ENCODE data around the gene MLXIP.
"Not testable (repeated sequence)": the region's sequence is repeated elsewhere in the genome, so short reads cannot be mapped to it uniquely, and the experiment has no call there.

The MLXIP gene

DNA sequence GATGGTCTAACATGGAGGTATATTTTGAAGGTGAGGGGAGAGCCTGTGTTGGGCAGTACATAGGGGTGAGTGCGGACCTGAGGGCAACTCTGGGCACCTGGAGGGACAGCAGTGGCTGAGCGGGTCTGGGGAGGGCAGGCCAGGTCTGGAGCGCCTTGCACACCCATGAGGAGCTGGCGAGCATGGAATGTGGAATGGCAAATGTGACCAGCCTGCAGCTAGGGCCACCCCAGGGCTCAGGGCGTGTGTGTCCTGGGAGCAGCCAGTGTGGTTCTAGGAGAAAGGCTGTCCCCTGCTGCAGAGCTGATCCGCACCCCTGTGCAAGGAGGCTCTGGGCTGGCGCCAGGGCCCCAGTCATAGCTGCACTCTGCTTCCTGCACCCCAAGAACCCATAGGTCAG is 32.4 kb upstream of the MLXIP start:
- no peak for ATAC-seq
- no peak overlapping the region for H3K4me3 Mint-ChIP-seq
- no peak for DNase-seq
- H3K9me3 Mint-ChIP-seq = no peaks in the 10 kb centered on the region
- H3K4me1 Mint-ChIP-seq = no peaks in the 10 kb centered on the region
- H3K36me3 Mint-ChIP-seq (ENCODE audit: low read depth) = peaks cover 2% of the 10 kb centered on the region
- H3K27me3 Mint-ChIP-seq = no peaks in the 10 kb centered on the region
- no peak overlapping the region for H3K27ac Mint-ChIP-seq

DNA sequence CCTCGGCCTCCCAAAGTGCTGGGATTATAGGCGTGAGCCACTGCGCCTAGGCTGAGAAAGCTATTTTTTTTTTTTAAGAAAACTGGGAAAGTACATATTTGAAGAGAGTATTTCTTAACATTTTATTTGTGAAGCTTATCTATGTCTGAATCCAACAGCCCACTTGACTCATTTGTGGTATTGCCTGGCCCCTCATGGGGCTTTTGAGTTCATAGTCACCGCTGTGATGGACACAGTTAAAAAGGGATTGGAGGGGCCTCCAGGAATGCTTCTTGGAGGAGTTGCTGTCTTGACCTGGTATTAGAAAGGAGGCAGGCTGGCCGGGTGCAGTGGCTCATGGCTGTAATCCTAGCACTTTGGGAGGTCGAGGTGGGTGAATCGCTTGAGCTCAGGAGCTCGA is 30.4 kb upstream of the MLXIP start:
- DNase-seq = no peak

DNA sequence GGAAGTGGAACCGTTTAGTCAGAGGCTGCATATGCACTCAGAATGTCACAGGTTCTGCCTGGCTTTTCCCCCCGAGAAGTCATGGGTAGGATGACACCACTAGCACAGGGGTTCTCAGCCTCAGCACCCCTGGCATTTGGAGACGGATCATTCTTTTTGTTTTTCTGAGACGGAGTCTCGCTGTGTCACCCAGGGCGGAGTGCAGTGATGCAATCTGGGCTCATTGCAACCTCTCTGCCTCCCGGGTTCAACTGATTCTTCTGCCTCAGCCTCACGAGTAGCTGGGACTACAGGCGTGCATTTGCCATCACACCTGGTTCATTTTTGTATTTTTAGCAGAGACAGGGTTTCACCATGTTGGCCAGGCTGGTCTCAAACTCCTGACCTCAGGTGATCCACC is 28.7 kb upstream of the MLXIP start:
- no peak overlapping the region for H3K4me3 Mint-ChIP-seq

More for the DNA sequence above, 30.4 kb upstream of the MLXIP start:
- Mint-ChIP-seq H3K9me3 (no peaks in the 10 kb centered on the region), H3K4me1 (no peaks in the 10 kb centered on the region), H3K27me3 (no peaks in the 10 kb centered on the region), H3K36me3 (ENCODE audit: low read depth) (peaks cover 2% of the 10 kb centered on the region), H3K4me3 (no peak overlapping the region), H3K27ac (no peak overlapping the region)
- ATAC-seq = no peak

DNA sequence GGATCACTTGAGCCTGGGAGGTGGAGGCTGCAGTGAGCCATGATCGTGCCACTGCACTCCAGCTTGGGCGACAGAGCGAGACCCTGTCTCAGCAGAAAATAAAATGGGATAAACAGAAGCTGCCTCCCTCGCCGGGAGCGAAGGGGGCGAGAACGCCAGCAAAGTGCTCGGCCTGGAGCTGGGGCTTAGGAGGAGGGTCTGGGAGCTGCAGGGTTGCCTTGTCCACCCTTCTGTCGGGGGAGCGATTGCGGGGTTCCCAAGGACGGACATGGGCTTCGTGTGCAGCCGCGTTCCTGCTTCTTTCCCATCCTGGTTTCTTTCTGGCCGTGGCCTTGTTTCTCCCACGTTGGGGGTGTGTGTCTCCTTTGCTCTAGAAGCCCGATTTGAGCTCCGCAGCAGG is 27.9 kb upstream of the MLXIP start:
- Mint-ChIP-seq H3K4me1 (peaks cover 3% of the 10 kb centered on the region), H3K27me3 (no peaks in the 10 kb centered on the region), H3K9me3 (no peaks in the 10 kb centered on the region), H3K36me3 (ENCODE audit: low read depth) (peaks cover 1% of the 10 kb centered on the region), H3K27ac (no peak overlapping the region), H3K4me3 (no peak overlapping the region)
- DNase-seq (no peak), ATAC-seq (no peak)

More for the DNA sequence above, 28.7 kb upstream of the MLXIP start:
- no peaks in the 10 kb centered on the region for H3K27me3 Mint-ChIP-seq
- H3K27ac Mint-ChIP-seq = no peak overlapping the region
- H3K4me1 Mint-ChIP-seq = peaks cover 3% of the 10 kb centered on the region
- H3K9me3 Mint-ChIP-seq = no peaks in the 10 kb centered on the region
- ATAC-seq = no peak
- peaks cover 2% of the 10 kb centered on the region for H3K36me3 Mint-ChIP-seq (ENCODE audit: low read depth)
- no peak for DNase-seq

DNA sequence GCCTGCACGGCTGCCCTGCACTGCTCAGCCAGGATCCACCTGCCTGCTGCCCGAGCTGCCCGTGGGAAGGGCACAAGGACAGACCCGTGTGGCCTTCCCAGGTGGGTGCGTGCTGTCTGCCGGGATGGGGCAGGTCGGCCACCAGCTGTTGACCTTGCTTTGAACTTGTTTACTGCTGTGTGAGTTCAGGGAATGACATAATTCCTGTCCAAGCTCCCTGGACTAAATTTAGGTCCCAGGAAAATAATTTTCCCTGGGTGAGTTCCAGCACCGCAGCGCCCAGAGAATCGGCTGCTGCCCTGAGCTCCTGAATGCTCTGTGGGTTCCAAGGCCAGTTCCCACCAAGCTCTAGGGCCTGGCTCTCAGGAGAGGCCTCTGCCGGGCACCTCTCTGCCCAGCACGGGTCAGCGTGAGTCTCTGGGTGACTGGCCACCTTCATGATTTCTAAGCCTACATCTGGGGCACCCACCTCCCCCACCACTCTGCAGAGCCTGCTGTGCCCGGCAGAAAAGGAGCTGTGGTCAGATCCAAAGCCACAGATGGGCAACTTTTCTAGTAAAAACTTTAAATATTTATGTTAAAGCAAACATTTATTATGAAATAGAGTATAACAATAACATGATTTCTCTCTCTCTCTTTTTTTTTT is 27.2 kb upstream of the MLXIP start:
- H3K9me3 Mint-ChIP-seq = no peaks in the 10 kb centered on the region
- H3K27ac Mint-ChIP-seq = no peak overlapping the region
- ATAC-seq (no peak), DNase-seq (no peak)
- peaks cover 3% of the 10 kb centered on the region for H3K4me1 Mint-ChIP-seq
- H3K36me3 Mint-ChIP-seq (ENCODE audit: low read depth) = peaks cover 1% of the 10 kb centered on the region
- no peak overlapping the region for H3K4me3 Mint-ChIP-seq
- H3K27me3 Mint-ChIP-seq = no peaks in the 10 kb centered on the region

DNA sequence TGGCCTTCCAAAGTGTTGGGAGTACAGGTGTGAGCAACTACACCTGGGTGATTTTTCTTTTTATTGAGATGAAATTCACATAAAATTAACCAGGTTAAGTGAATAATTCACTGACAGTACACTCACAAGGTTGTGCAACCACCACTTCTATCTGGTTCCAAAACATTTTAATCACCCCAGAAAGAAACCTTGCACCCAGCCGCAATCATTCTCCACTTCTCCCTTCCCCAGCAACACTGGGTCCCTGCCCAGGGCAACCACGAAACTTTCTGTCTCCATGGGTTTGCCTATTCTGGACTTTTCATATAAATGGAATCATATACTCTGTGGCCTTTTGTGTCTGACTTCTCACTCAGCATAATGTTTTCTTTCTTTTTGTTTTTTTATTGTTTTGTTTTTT is 26.3 kb upstream of the MLXIP start:
- ATAC-seq = no peak
- H3K36me3 Mint-ChIP-seq (ENCODE audit: low read depth) = peaks cover 1% of the 10 kb centered on the region
- no peaks in the 10 kb centered on the region for H3K9me3 Mint-ChIP-seq

DNA sequence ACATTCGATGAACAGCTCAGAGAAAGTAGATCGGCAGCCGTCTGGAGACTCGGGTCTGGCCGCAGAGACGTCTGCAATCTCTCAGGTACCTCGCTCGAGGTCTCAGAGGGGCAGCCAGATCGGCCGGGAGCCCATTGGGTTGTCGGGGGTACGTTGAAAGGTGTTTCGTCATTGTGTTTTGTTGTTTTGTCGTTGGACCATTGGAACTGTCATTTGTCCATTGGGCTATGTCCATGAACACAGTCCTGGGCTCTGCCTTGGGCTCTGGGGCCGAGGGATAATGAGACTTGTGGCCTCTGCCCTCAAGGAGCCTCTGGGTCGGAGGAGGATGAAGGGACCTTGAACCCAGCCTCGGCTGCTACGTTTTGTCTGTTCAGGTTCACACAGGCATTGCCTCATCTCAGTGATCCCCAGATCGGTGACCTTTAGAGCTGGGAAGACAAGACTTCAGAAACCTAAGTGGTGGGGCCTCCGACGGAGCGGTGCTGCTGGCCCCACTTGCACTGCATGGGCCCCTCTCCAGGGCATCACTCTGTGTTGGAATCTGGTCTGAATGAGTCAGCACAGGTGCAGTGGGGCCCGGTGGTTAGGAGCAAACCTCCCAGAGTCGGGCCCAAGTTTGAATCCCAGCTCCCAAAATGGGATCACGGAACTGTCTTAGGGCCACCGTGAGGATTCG is 23.6 kb upstream of the MLXIP start:
- Mint-ChIP-seq H3K4me1 (peaks cover 3% of the 10 kb centered on the region), H3K4me3 (no peak overlapping the region), H3K9me3 (no peaks in the 10 kb centered on the region), H3K27ac (no peak overlapping the region), H3K27me3 (no peaks in the 10 kb centered on the region), H3K36me3 (ENCODE audit: low read depth) (peaks cover 1% of the 10 kb centered on the region)
- no peak for ATAC-seq
- no peak for DNase-seq

More for the DNA sequence above, 26.3 kb upstream of the MLXIP start:
- peaks cover 3% of the 10 kb centered on the region for H3K4me1 Mint-ChIP-seq
- no peak overlapping the region for H3K4me3 Mint-ChIP-seq
- no peak overlapping the region for H3K27ac Mint-ChIP-seq
- no peak for DNase-seq
- no peaks in the 10 kb centered on the region for H3K27me3 Mint-ChIP-seq

DNA sequence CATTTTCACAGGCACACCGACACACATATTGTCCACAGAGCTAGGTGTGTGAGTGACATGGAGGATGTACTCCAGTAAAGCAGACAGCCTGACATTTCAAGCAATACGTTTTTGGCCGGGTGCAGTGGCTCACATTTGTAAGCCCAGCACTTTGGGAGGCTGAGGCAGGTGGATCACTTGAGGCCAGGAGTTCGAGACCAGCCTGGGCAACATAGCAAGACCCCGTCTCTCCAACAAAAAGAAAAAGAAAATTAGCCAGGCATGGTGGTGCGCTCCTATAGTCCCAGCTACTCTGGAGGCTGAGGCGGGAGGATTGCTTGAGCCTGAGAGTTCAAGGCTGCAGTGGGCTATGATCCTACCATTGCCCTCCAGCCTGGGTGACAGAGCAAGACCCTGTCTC is 22.1 kb upstream of the MLXIP start:
- ATAC-seq; H3K27ac Mint-ChIP-seq; H3K36me3 Mint-ChIP-seq (ENCODE audit: low read depth); H3K4me3 Mint-ChIP-seq; H3K27me3 Mint-ChIP-seq; H3K4me1 Mint-ChIP-seq; H3K9me3 Mint-ChIP-seq; DNase-seq: not testable (repeated sequence)

DNA sequence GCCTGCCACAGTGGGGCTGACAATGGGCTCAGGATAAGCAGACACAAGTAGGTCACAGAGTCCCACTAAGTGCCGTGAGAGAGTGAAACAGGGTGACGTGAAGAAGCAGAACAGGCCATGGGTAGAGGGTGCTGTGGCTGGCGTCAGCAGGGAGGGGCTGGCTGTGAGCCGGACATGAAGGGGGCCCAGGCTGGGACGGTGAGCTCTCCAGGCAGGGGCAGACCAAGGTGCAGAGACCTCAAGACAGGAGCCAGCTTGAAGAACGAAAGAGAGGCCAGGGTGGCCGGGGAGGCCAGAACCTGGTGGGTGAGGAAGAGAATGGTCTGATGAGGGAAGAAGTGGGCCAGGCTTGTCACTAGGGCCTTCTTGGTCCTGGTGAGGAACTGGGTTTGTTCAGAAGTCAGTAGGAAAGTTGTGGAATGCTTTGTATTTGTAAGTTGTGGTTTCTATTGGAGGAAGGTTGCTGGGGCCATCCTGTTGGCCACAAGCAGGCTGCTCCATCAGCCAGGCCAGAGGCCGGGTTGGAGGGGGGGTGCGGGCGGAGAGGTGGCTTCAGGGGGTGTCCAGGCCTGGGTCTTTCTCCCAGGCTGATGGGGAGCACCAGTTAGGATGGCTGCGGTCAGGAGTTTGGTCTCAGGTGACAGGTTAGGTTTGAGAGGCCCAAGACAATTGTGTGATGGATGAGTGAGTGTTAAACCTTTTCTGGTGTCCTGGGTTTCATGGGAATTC is 21.4 kb upstream of the MLXIP start:
- ATAC-seq = no peak
- Mint-ChIP-seq H3K27ac (no peak overlapping the region), H3K4me1 (peaks cover 3% of the 10 kb centered on the region), H3K36me3 (ENCODE audit: low read depth) (peaks cover 1% of the 10 kb centered on the region), H3K27me3 (no peaks in the 10 kb centered on the region), H3K9me3 (no peaks in the 10 kb centered on the region), H3K4me3 (no peak overlapping the region)
- DNase-seq = no peak

DNA sequence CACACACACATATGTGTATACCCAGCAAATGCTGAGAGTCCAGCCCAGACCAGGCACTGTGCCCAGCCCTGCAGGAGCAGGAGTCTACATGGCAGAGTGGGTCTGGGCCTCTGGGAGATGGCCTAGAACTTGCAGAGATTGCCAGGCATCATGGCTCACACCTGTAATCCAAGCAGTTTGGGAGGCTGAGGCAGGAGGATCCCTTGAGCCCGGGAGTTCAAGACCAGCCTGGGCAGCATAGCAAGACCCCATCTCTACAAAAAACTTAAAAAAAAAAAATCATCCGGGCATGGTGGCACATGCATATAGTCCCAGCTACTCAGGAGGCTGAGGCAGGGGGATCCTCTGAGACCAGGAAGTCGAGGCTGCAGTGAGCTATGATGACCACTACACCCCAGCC is 20.8 kb upstream of the MLXIP start:
- Mint-ChIP-seq H3K36me3 (ENCODE audit: low read depth) (peaks cover 1% of the 10 kb centered on the region), H3K4me1 (peaks cover 3% of the 10 kb centered on the region), H3K4me3 (no peak overlapping the region), H3K27ac (no peak overlapping the region), H3K27me3 (no peaks in the 10 kb centered on the region), H3K9me3 (no peaks in the 10 kb centered on the region)
- ATAC-seq (no peak), DNase-seq (no peak)

DNA sequence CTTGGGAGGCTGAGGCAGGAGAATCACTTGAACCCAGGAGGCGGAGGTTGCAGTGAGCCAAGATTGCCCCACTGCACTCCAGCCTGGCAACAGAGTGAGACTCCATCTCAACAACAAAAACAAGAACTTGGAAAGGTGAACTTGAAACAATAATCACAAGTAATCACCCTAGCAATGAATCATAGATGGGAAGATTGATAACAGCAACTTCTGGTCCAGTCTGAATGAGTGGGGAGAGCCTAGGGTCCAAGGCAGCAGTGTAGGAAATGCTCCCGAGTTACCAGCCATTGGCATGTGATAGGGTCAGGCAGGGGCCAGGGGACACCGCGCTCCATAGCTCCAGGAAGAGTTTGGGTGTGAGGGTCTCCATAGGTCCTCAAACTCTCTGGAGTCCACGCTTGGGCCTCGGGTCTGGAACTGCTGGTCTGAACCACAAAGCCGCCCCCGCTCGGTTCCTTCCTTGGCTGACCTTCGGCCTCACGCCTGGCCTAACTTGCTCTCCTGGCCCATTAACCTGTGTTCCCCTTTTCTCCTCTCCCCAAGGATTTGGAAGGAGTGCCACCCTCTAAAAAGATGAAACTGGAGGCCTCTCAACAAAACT is 19.9 kb upstream of the MLXIP start:
- DNase-seq = no peak
- Mint-ChIP-seq H3K27ac (no peak overlapping the region), H3K4me1 (peaks cover 12% of the 10 kb centered on the region), H3K4me3 (no peak overlapping the region), H3K27me3 (no peaks in the 10 kb centered on the region), H3K36me3 (ENCODE audit: low read depth) (peaks cover 1% of the 10 kb centered on the region), H3K9me3 (no peaks in the 10 kb centered on the region)
- no peak for ATAC-seq

DNA sequence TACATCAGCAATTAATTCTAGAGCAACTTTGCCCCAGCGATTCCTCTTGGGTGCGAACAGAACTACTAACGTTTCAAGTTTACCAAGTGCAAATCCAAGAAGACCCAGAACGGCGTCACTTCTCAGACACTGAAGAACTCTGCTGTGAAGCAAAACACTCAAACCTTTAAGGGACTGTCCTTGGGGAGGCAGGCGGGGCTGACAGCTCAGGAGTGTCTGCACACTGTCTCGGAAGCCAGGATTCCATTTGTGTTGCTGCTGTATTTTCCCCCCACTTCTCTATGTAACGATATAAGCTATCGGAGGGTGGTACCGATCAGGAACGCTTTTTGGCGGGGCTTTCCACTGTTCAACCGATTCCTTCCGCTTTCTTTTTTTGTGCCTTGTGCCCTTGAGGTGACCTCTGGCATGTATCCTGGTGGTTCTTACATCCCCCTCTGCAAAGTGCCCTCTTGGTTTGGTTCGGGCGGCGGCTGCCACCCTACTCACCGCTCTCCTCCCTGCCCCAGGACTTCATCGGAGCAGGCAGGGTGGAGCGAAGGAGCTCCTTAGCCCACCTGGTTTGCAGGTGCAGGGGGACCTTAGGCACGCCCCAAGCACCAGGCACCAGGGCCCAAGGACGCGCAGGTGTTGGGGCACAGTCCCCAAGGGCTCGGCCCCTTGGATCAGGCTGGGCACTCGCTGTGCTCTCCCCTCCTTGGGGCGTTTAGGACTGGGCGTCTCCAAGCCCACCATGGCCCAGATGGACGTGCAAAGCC is 19.2 kb upstream of the MLXIP start:
- Mint-ChIP-seq H3K27ac (no peak overlapping the region), H3K4me1 (peaks cover 13% of the 10 kb centered on the region), H3K4me3 (no peak overlapping the region), H3K36me3 (ENCODE audit: low read depth) (peaks cover under 1% of the 10 kb centered on the region), H3K9me3 (no peaks in the 10 kb centered on the region), H3K27me3 (no peaks in the 10 kb centered on the region)
- DNase-seq (no peak), ATAC-seq (no peak)

DNA sequence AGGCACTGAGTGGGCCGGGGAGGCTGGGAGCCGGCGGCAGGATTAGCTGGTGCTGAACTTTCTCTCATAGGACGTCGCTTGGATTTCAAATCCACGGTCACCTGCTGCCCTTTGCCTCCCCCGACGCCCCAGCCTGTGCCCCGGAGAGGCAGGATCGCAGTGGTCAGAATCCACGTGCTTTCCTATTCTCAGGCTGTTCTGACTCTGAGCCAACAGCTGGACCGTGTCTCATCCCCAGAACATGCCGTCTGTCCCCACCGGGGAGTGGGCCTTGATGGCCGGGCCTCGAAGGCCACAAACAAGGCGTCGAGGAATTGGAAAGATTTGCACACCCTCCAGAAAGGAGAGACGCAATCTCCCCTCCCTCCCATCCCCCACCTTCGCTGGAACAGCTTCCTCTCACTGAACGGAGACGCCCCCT is 18.5 kb upstream of the MLXIP start:
- DNase-seq (no peak), ATAC-seq (no peak)
- Mint-ChIP-seq H3K4me1 (peaks cover 12% of the 10 kb centered on the region), H3K9me3 (no peaks in the 10 kb centered on the region), H3K27me3 (no peaks in the 10 kb centered on the region), H3K36me3 (ENCODE audit: low read depth) (no peaks in the 10 kb centered on the region), H3K4me3 (no peak overlapping the region), H3K27ac (no peak overlapping the region)

DNA sequence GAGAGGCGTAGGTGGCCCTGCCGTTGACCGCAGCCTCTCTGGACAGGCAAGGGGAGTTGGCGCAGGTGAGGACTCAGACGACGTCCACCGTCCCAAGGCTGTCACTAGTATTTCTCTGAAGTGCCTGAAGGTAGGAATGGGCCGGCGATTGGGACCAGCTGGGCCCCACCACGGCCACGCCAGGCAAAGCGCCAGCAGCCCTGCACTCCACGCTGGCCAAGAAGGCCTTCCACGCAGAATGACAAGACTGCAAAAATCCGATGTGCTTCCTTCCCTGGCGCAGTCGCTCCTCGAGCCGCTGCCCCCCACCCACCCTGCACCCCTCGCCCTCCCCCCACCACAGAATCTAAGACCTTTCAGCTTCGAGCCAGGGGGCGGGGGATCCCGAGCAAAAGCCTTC is 17.3 kb upstream of the MLXIP start:
- H3K27ac Mint-ChIP-seq = no peak overlapping the region
- H3K36me3 Mint-ChIP-seq (ENCODE audit: low read depth) = no peaks in the 10 kb centered on the region
- H3K4me3 Mint-ChIP-seq = no peak overlapping the region
- no peak for ATAC-seq
- H3K9me3 Mint-ChIP-seq = no peaks in the 10 kb centered on the region
- peaks cover 12% of the 10 kb centered on the region for H3K4me1 Mint-ChIP-seq
- H3K27me3 Mint-ChIP-seq = no peaks in the 10 kb centered on the region
- DNase-seq = no peak

Data from activated naive CD8-positive, alpha-beta T cell treated with anti-CD3 and anti-CD28 coated beads, Interleukin-2, amount 50 U/mL, for 24 hours (primary cell).